ENCODE data around the gene PDF. TPM values are rescaled to one million over a fixed set of nuclear protein-coding genes. Genes with fewer than 3 reads are reported as not detected.

Gene PDF
- total RNA-seq, 1 donor = 11.2 TPM

GRCh38 chr16:69329369-69330285, 761 bp downstream of the PDF start:
- Histone ChIP-seq H3K27ac (ENCODE audit: low read depth, low read length) (peak overlapping the region; percentile 79), H3K4me1 (ENCODE audit: insufficient read depth, low read length) (peaks cover 30% of the 10 kb centered on the region), H3K4me3 (ENCODE audit: insufficient read depth, low read length) (peak overlapping the region; percentile 84), H3K36me3 (ENCODE audit: insufficient read depth, low read length) (peaks cover 62% of the 10 kb centered on the region), H2AFZ (ENCODE audit: low read length) (no peak overlapping the region), H3K4me2 (ENCODE audit: insufficient read depth, low read length) (peak overlapping the region; percentile 87), H3K27me3 (ENCODE audit: insufficient read depth, low read length) (no peaks in the 10 kb centered on the region), H3K9me3 (ENCODE audit: low read depth, low read length) (no peaks in the 10 kb centered on the region), H3K79me2 (ENCODE audit: insufficient read depth, low read length) (peaks cover 68% of the 10 kb centered on the region), H4K20me1 (ENCODE audit: insufficient read depth, low read length) (peaks cover 27% of the 10 kb centered on the region)
- DNase-seq (ENCODE audit: insufficient read length, low spot score, missing footprints) = peak; percentile 79
- TF ChIP-seq, protein P1, sequence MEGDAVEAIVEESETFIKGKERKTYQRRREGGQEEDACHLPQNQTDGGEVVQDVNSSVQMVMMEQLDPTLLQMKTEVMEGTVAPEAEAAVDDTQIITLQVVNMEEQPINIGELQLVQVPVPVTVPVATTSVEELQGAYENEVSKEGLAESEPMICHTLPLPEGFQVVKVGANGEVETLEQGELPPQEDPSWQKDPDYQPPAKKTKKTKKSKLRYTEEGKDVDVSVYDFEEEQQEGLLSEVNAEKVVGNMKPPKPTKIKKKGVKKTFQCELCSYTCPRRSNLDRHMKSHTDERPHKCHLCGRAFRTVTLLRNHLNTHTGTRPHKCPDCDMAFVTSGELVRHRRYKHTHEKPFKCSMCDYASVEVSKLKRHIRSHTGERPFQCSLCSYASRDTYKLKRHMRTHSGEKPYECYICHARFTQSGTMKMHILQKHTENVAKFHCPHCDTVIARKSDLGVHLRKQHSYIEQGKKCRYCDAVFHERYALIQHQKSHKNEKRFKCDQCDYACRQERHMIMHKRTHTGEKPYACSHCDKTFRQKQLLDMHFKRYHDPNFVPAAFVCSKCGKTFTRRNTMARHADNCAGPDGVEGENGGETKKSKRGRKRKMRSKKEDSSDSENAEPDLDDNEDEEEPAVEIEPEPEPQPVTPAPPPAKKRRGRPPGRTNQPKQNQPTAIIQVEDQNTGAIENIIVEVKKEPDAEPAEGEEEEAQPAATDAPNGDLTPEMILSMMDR (IDR thresholded peaks at IDR 0.05; ENCODE audit: extremely low read depth, low read depth, low read length) = no peak

DNA sequence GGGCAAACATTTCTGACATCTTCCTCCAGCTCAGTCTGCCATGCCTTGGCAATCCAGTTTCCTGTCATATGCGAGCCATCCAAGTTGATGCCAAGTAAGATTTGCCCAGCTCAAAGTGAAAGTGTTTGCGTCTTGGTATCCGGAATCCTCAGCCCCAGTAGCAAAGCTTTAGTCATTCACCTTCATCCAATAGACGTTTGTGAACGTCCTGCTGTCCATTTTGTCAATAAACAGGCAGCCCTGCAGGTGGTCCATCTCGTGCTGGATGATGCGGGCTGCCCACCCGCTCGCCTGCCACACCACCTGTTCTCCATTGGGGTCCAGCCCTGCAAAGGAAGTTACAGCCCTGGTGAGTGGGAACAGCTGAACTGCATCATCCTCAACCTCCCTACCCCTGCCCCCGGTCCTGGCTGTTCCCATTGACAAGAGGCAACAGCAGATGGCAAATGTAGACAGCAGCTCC, 1.5 kb downstream of the PDF start:
- H3K4me3 ChIP-seq (ENCODE audit: insufficient read depth, low read length) = peak overlapping the region; percentile 84
- H3K27ac ChIP-seq (ENCODE audit: low read depth, low read length) = peak overlapping the region; percentile 23
- no peaks in the 10 kb centered on the region for H3K27me3 ChIP-seq (ENCODE audit: insufficient read depth, low read length)
- no peak overlapping the region for H2AFZ ChIP-seq (ENCODE audit: low read length)
- H3K36me3 ChIP-seq (ENCODE audit: insufficient read depth, low read length) = peaks cover 62% of the 10 kb centered on the region
- DNase-seq (ENCODE audit: insufficient read length, low spot score, missing footprints) = peak; percentile 81
- TF ChIP-seq, protein P1 (IDR thresholded peaks at IDR 0.05; ENCODE audit: extremely low read depth, low read depth, low read length) = no peak
- H3K9me3 ChIP-seq (ENCODE audit: low read depth, low read length) = no peaks in the 10 kb centered on the region
- H3K4me1 ChIP-seq (ENCODE audit: insufficient read depth, low read length) = peaks cover 30% of the 10 kb centered on the region
- H4K20me1 ChIP-seq (ENCODE audit: insufficient read depth, low read length) = peaks cover 28% of the 10 kb centered on the region
- H3K79me2 ChIP-seq (ENCODE audit: insufficient read depth, low read length) = peaks cover 70% of the 10 kb centered on the region
- H3K4me2 ChIP-seq (ENCODE audit: insufficient read depth, low read length) = peak overlapping the region; percentile 87

DNA sequence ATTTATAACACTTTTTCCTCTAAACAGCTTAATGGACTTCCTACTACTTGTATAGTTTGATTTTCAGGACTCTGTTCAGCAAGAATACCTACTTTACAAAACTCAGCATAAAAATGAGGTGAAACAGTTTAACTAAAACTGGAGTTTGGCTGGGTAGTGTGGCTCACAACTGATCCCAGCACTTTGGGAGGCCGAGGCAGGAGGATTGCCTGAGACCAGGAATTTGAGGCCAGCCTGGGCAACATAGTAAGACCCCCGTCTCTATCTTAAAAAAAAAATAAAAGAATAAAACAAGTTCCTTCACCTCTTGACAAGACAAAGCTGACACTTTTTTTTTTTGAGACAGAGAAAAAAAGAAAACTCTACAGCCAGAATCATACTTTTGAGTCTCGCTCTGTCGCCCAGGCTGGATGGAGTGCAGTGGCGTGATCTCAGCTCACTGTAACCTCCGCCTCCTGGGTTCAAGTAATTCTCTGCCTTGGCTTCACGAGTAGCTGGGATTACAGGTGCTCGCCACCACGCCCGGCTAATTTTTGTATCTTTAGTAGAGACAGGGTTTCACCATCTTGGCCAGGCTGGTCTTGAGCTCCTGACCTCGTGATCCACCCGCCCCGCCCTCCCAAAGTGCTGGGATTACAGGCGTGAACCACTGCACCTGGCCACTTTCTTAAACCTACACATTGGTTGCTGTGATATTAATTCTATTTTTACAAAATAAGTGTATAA, 2.6 kb downstream of the PDF start:
- Histone ChIP-seq H3K4me2 (ENCODE audit: insufficient read depth, low read length) (peak overlapping the region; percentile 87), H4K20me1 (ENCODE audit: insufficient read depth, low read length) (peaks cover 31% of the 10 kb centered on the region)

More for the DNA sequence above, 2.6 kb downstream of the PDF start:
- Histone ChIP-seq H3K4me1 (ENCODE audit: insufficient read depth, low read length) (peaks cover 30% of the 10 kb centered on the region), H3K27me3 (ENCODE audit: insufficient read depth, low read length) (no peaks in the 10 kb centered on the region), H3K9me3 (ENCODE audit: low read depth, low read length) (no peaks in the 10 kb centered on the region), H3K36me3 (ENCODE audit: insufficient read depth, low read length) (peaks cover 66% of the 10 kb centered on the region), H3K27ac (ENCODE audit: low read depth, low read length) (no peak overlapping the region), H2AFZ (ENCODE audit: low read length) (no peak overlapping the region), H3K79me2 (ENCODE audit: insufficient read depth, low read length) (peaks cover 73% of the 10 kb centered on the region), H3K4me3 (ENCODE audit: insufficient read depth, low read length) (no peak overlapping the region)
- TF ChIP-seq, protein P1 (IDR thresholded peaks at IDR 0.05; ENCODE audit: extremely low read depth, low read depth, low read length) = no peak
- no peak for DNase-seq (ENCODE audit: insufficient read length, low spot score, missing footprints)
